Testis (tissue), 3 donors: ENCODE results near the gene IRAK1. TPM values are rescaled to one million over a fixed set of nuclear protein-coding genes. Genes with fewer than 3 reads are reported as not detected.

Experiments used
- DNase-seq: peaks from one replicate; pipeline ENCODE4 v3.0.0-alpha.2; 2019
- H3K27ac ChIP-seq, 2 donors: fragments of 200-600 bp; sonication (generic); one replicate each; pipeline ENCODE4 v1.5.1; 2019
- H3K27me3 ChIP-seq: fragments of 200-600 bp; sonication (generic); one replicate; pipeline ENCODE4 v1.5.1; 2019
- H3K36me3 ChIP-seq: fragments of 200-600 bp; sonication (generic); one replicate; pipeline ENCODE4 v1.5.1; 2017; ENCODE audit warnings: low read depth; ENCODE audit errors: missing control alignments
- H3K4me1 ChIP-seq: fragments of 200-600 bp; sonication (generic); one replicate; pipeline ENCODE4 v1.5.1; 2019
- H3K4me3 ChIP-seq, 2 donors: fragments of 200-600 bp; sonication (generic); one replicate each; pipeline ENCODE4 v1.5.1; 2017 to 2019
- H3K9me3 ChIP-seq: fragments of 200-600 bp; sonication (generic); one replicate; pipeline ENCODE4 v1.5.1; 2017
- POLR2A ChIP-seq: fragments of 450-650 bp; IDR thresholded peaks from one replicate; pipeline ENCODE4 v1.6.1; 2017; ENCODE audit warnings: antibody characterized with exemption, mild to moderate bottlenecking, moderate library complexity
- WGBS, 2 donors: methylation state at CpG; one replicate each; pipeline ENCODE4 v1.1.5; 2018; 5-methylcytosine and 5-hydroxymethylcytosine counted together
- intact Hi-C: fragments of 100-400 bp; cut with DNase I; formaldehyde crosslinking; loops from one replicate; pipeline ENCODE4 v1.15.1; 2023; ENCODE audit warnings: low total_unique reads
- polyA plus RNA-seq: library from polyadenylated mRNA; stranded (reverse); fragments of 350-450 nt; fragmentation: Illumina TruSeq; extraction: RNeasy Lipid Tissue Mini Kit (QIAGEN cat#74804); gene quantifications from one replicate; pipeline ENCODE4 v1.2.3, GENCODE V29; 2014; ENCODE audit warnings: low read depth, low replicate concordance; ENCODE audit not compliant: insufficient read depth
- total RNA-seq, 2 donors: library from RNA; depleted of rRNA; stranded (reverse); fragments of >200 nt; gene quantifications; one replicate each; pipeline ENCODE4 v1.2.3, GENCODE V29; 2016
- TF ChIP-seq, protein P1 (sequence below), 3 experiments: fragments of 450-650 bp in 2 of 3; fragments of 200-600 bp in 1 of 3; sonication (generic) in 1 of 3; IDR thresholded peaks; one replicate each; pipeline ENCODE4 v1.5.1; 2016 to 2019; ENCODE audit warnings: antibody characterized with exemption in 3 of 3, mild to moderate bottlenecking in 2 of 3, moderate library complexity in 1 of 3

Gene IRAK1
- total and polyA plus RNA-seq, 3 donors from 2014 or later = 48.6 to 90.8 (median 77.6) TPM

DNA sequence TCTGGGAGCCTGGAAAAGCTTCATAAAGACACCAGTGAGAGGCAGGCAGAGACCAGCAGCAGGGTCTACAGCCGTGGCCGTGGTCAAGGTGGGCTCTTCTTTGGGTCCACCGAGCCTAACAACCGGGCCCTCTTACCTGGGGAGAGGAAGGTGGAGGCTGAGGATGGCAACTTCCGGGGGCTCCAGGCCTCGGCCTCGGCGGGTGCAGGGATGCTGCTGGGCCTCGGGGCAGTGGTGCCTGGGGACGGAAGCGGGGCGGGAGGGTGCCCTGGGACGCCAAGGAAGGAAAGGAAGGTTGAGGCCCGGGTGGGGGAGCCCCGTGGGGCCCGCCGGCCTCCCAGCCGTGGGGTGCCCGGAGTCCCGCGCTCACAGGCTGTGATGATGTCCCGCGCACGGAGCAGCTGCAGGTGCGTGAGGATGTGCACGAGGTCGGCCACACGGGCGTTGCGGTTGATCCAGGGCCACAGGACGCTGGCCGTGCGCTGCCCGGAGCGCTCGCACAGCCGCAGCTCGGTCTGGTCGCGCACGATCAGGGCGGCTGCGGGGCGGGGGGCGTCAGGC is 561 bp downstream of the IRAK1 start:
- 1% methylated on average over 45 of the region's 45 CpGs; no CpG with 5 or more reads in 1 of the 2 donors for WGBS, 2 donors
- Histone ChIP-seq H3K4me1 (peaks cover 6% of the 10 kb centered on the region), H3K36me3 (no peaks in the 10 kb centered on the region), H3K9me3 (no peaks in the 10 kb centered on the region), H3K4me3 (peak overlapping the region; percentile 50 to 53), H3K27me3 (no peaks in the 10 kb centered on the region), H3K27ac (peak overlapping the region; percentile 77 to 84)
- intact Hi-C loops = no loop called here
- no peak for TF ChIP-seq POLR2A
- TF ChIP-seq, protein P1, sequence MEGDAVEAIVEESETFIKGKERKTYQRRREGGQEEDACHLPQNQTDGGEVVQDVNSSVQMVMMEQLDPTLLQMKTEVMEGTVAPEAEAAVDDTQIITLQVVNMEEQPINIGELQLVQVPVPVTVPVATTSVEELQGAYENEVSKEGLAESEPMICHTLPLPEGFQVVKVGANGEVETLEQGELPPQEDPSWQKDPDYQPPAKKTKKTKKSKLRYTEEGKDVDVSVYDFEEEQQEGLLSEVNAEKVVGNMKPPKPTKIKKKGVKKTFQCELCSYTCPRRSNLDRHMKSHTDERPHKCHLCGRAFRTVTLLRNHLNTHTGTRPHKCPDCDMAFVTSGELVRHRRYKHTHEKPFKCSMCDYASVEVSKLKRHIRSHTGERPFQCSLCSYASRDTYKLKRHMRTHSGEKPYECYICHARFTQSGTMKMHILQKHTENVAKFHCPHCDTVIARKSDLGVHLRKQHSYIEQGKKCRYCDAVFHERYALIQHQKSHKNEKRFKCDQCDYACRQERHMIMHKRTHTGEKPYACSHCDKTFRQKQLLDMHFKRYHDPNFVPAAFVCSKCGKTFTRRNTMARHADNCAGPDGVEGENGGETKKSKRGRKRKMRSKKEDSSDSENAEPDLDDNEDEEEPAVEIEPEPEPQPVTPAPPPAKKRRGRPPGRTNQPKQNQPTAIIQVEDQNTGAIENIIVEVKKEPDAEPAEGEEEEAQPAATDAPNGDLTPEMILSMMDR (IDR thresholded peaks at IDR 0.05) = no peak
- no peak for DNase-seq

DNA sequence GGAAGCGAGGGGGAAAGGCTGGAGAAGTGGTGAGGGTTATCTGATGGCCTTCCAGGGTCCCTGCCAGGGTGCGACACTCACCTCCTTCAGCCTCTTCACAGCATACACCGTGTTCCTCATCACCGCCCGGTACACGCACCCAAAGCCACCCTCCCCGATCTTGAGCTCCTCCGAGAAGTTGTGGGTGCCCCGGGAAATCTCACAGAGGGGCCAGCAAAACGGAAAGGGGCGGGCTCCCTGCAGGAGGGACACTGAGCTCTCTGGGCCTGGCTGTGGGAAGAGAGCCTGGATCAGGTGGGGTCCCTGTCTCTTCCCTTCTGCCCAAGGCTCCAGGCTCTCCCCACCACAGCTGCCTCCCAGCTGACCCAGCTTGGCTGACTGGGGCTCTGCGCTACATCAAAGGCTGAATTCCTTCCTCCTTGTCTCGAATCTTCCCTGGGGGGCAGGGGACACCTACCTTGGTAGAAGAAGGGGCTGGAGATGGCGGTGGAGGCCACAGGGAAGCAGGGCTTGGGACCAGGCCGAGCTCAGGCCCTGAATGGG is 1.1 kb downstream of the IRAK1 start:
- intact Hi-C loops = no loop called here

DNA sequence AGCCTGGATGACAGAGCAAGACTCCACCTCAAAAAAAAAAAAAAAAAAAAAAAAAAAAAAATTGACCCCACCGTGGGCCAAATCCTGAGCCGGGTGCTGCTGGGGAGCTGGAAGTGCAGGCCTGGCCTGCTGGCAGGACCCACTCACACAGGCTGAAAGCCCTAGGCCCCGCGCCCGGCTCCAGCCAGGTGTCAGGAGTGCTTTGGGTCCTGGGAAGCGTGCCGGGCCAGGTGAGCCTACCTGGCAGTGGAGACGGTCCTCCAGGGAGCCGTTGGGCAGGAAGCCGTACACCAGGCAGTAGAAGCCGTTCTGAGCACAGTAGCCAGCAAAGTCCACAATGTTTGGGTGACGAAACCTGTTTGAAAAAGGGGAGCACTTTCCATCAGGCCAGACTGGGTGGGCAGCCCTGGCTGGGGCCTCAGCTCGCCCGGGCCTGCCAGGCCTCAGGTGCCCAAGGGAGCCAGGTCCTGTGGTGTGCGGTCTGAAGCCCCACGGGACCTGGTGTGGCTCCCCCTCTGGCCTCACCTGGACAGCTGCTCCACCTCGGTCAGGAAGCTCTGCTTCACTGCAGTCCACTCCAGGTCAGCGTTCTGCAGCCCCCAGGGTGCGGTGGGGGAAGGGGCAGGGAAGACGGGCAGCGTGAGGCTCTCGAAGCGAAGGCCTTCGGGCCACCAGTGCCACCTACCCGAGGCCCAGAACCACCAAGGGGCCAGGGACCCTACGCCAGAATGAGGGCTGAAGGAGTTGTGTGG is 1.8 kb downstream of the IRAK1 start:
- Histone ChIP-seq H3K36me3 (no peaks in the 10 kb centered on the region), H3K27ac (peak overlapping the region in 1 of 2 donors; percentile 84), H3K4me1 (peaks cover 11% of the 10 kb centered on the region), H3K27me3 (no peaks in the 10 kb centered on the region), H3K9me3 (no peaks in the 10 kb centered on the region), H3K4me3 (no peak overlapping the region)
- intact Hi-C loops = no loop called here
- TF ChIP-seq, protein P1 (IDR thresholded peaks at IDR 0.05) = no peak
- no peak for TF ChIP-seq POLR2A
- 74% methylated on average over 22 of the region's 26 CpGs; no CpG with 5 or more reads in 1 of the 2 donors for WGBS, 2 donors
- DNase-seq = no peak

More for the DNA sequence above, 1.1 kb downstream of the IRAK1 start:
- TF ChIP-seq POLR2A = no peak
- TF ChIP-seq, protein P1 (IDR thresholded peaks at IDR 0.05) = no peak
- H3K27me3 ChIP-seq = no peaks in the 10 kb centered on the region
- H3K9me3 ChIP-seq = no peaks in the 10 kb centered on the region
- WGBS, 2 donors = 29% methylated on average over 12 of the region's 15 CpGs; no CpG with 5 or more reads in 1 of the 2 donors
- no peak for DNase-seq
- peak overlapping the region; percentile 50 to 53 for H3K4me3 ChIP-seq
- H3K36me3 ChIP-seq = no peaks in the 10 kb centered on the region
- H3K27ac ChIP-seq = peak overlapping the region; percentile 77 to 84
- peaks cover 6% of the 10 kb centered on the region for H3K4me1 ChIP-seq

DNA sequence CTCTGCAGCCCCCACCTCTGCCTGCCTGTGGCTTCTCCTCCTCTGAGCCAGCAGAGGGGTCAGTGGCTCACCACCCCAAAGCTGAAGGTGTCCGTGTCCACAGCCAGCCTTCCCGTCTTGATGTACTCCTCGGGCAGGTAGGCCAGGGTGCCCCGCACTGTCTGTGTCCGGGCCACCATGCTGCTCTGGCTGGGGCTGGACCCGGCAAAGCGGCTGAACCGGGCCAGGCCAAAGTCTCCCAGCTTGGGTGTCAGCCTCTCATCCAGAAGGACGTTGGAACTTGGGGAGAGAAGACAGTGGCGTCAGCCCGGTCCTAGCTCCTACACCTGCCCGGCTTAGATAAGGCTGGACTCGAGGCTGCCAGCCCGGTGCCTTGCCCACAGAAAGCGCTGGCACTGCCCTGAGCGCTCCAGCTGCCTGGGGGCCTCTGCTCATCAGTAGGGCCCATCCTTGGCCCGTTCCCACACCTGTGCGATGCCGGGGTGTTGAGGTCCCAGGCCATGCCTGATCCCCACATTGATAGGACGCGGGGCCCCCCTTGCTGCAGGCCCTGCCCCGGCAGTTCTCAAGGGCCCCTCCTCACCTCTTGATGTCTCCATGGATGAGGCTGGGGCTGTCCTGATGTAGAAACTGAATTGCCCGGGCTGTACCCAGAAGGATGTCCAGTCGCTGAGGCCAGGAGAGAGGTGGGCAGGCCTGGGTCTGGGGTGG is 3.2 kb downstream of the IRAK1 start:
- no peak for DNase-seq
- no peaks in the 10 kb centered on the region for H3K36me3 ChIP-seq
- H3K9me3 ChIP-seq = no peaks in the 10 kb centered on the region
- TF ChIP-seq, protein P1 (IDR thresholded peaks at IDR 0.05) = no peak
- no peak for TF ChIP-seq POLR2A
- H3K4me3 ChIP-seq = no peak overlapping the region
- peaks cover 20% of the 10 kb centered on the region for H3K4me1 ChIP-seq
- WGBS, 2 donors = 88% methylated on average over 16 of the region's 24 CpGs; no CpG with 5 or more reads in 1 of the 2 donors
- H3K27ac ChIP-seq = no peak overlapping the region
- no peaks in the 10 kb centered on the region for H3K27me3 ChIP-seq
- intact Hi-C loops = no loop called here
